K562 (cell line): ENCODE data around the gene ZNF557. TPM values are rescaled to one million over a fixed set of nuclear protein-coding genes. Genes with fewer than 3 reads are reported as not detected.

ENCODE experiments used
- BDP1 ChIP-seq: IDR thresholded peaks from 3 replicates; pipeline ENCODE4 v1.6.1; 2011; ENCODE audit not compliant: insufficient read length, insufficient read depth
- HEY1 ChIP-seq: fragments of 250-450 bp; sonication (Bioruptor Pico); IDR thresholded peaks from 2 replicates; pipeline ENCODE4 v1.5.0; 2020; ENCODE audit warnings: mild to moderate bottlenecking, moderate library complexity, borderline replicate concordance
- MGA ChIP-seq: fragments of 450-650 bp; IDR thresholded peaks from 2 replicates; pipeline ENCODE4 v1.6.1; 2016; ENCODE audit warnings: mild to moderate bottlenecking, moderate library complexity
- TAF7 ChIP-seq: fragments of 450-650 bp; IDR thresholded peaks from 2 replicates; pipeline ENCODE4 v1.6.1; 2016; ENCODE audit warnings: missing genetic modification characterization, missing compliant biosample characterization
- ZNF263 ChIP-seq: sonication (generic); formaldehyde crosslinking; IDR thresholded peaks from 2 replicates; pipeline ENCODE4 v1.8.0; 2022; ENCODE audit warnings: mild to moderate bottlenecking, missing genetic modification reagents, borderline replicate concordance
- polyA plus RNA-seq, 8 experiments: library from polyadenylated mRNA; depleted of rRNA in 4 of 8; stranded (reverse) in 5 of 8; unstranded in 3 of 8; fragments of >200 nt; fragmentation: Nextera tagmentation in 2 of 8; fragmentation: Illumina TruSeq in 1 of 8; extraction: Ambion mirVana in 2 of 8; extraction: Trizol in 1 of 8; gene quantifications; 2 replicates each; pipeline versions ENCODE4 v1.2.1 to v1.2.3, GENCODE V29; 2011 to 2014; ENCODE audit warnings: inconsistent platforms in 1 of 8, missing spikeins in 1 of 8
- total RNA-seq, 7 experiments: library from RNA; depleted of rRNA in 6 of 7; stranded (reverse); fragments of >200 nt in 6 of 7; fragmentation: Illumina TruSeq in 2 of 7; extraction: Trizol in 2 of 7; gene quantifications; 2 replicates each; pipeline versions ENCODE4 v1.2.1 to v1.2.3, GENCODE V29; 2011 to 2021; ENCODE audit warnings: low replicate concordance in 1 of 7
- TF ChIP-seq, protein P1 (sequence below), 2 experiments: fragments of 450-650 bp; IDR thresholded peaks; 2 replicates each; pipeline ENCODE4 v1.6.1; 2016; ENCODE audit warnings: mild to moderate bottlenecking in 2 of 2, borderline replicate concordance in 1 of 2, low read depth in 1 of 2, moderate library complexity in 1 of 2

Gene ZNF557
- total and polyA plus RNA-seq, 9 of the 15 experiments (the other 6 are each of a cell fraction or from before 2014, with no cell fraction given), result 2.2 to 6.6 (median 4.4) TPM

GRCh38 chr19:7069042-7069903 is at the start of gene ZNF557 (continued):
- TF ChIP-seq, protein P1, sequence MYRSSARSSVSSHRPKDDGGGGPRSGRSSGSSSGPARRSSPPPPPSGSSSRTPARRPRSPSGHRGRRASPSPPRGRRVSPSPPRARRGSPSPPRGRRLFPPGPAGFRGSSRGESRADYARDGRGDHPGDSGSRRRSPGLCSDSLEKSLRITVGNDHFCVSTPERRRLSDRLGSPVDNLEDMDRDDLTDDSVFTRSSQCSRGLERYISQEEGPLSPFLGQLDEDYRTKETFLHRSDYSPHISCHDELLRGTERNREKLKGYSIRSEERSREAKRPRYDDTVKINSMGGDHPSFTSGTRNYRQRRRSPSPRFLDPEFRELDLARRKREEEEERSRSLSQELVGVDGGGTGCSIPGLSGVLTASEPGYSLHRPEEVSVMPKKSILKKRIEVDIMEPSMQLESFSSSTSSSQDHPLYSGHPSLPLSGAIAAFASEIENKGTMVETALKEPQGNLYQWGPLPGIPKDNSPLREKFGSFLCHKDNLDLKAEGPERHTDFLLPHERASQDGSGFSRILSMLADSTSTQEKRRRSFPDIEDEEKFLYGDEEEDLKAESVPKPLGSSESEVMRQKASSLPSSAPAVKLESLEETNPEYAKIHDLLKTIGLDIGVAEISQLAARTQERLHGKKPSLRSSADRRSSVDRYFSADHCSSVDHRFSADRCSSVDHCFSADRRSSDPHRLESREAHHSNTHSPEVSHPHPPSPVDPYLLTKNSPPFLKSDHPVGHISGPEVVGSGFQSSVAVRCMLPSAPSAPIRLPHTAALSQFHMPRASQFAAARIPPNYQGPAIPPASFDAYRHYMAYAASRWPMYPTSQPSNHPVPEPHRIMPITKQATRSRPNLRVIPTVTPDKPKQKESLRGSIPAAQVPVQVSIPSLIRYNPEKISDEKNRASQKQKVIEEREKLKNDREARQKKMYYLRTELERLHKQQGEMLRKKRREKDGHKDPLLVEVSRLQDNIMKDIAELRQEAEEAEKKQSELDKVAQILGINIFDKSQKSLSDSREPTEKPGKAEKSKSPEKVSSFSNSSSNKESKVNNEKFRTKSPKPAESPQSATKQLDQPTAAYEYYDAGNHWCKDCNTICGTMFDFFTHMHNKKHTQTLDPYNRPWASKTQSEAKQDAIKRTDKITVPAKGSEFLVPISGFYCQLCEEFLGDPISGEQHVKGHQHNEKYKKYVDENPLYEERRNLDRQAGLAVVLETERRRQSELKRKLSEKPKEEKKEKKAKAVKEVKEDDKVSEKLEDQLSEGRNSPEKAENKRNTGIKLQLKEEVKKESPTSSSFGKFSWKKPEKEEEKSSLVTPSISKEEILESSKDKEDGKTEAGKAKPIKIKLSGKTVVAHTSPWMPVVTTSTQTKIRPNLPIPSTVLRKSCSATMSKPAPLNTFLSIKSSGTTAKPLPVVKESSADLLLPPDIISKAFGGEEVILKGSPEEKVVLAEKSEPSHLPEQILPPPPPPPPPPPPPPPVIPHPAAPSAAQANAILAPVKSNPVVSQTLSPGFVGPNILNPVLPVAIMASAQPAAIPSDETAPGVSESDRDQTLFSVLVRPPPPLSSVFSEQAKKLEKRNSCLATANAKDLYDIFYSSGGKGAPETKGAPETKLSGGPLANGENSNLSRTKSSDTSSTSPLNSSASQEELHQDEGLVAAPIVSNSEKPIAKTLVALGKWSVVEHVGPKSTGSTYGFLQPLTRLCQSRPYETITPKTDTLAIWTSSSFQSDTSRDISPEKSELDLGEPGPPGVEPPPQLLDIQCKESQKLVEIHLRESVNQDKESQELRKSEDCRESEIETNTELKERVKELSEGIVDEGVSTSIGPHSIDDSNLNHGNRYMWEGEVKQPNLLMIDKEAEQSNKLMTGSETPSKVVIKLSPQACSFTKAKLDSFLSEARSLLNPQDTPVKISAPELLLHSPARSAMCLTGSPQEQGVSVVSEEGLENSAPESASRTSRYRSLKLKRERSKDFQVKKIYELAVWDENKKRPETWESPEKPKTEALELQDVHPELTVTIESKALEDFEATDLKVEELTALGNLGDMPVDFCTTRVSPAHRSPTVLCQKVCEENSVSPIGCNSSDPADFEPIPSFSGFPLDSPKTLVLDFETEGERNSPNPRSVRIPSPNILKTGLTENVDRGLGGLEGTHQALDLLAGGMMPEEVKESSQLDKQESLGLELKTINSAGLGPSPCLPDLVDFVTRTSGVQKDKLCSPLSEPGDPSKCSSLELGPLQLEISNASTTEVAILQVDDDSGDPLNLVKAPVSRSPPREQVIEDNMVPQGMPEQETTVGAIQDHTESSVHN (IDR thresholded peaks at IDR 0.05; ENCODE audit: borderline replicate concordance in 1 of 2, low read depth in 1 of 2), result no peak
- TF ChIP-seq ZNF263 (CRISPR knock-in tag), result no peak
- TF ChIP-seq HEY1 (CRISPR knock-in tag), result no peak
- TF ChIP-seq TAF7 (tag), result no peak
- TF ChIP-seq MGA, result no peak
- no peak for TF ChIP-seq BDP1
